Measurements from ENCODE around the gene USP34. TPM values are rescaled to one million over a fixed set of nuclear protein-coding genes. Genes with fewer than 3 reads are reported as not detected.

Gene USP34
- total and polyA plus RNA-seq, 4 donors: 13.4 to 82.7 (median 51.1) TPM

DNA sequence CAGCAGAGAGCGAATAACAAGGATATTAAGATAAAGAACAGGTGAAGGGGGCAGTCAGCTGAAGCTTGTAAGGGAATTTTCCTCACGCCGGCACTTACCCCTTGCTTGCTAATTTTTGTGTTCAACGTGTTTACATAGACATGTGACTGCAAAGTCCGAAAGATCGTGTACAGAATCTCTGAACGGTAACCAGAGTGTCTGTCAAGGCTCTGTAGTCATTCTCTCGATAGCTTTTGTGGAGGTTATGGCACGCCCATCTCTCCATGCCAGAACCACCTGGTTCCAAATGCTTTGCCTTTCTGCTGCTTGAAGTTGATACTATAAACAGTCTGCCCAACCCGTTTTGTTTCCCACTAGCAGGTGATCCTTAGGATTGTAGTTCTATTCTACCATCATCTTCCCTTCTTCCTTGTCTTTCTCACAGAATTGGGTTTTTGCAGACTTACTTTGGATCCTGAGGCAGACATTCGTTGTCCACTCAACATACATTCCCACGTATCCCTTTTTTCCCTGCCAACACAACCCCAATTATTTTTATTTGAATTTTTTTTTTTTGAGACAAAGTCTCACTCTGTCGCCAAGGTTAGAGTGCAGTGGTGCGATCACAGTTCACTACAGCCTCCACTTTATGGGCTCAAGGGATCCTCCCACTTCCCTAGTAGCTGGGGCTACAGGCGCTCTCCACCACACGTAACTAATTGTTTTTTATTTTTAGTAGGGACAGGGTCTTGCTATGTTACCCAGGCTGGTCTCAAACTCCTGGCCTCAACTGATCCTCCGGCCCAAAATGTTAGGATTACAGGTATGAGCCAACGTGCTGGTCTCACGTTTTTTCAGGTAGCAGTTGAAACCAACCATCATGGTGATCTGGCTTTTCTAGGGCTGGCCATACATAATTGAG lies 1.3 kb upstream of the USP34 start:
- DNase-seq (ENCODE audit: low spot score): no peak
- Histone ChIP-seq H3K27me3 (ENCODE audit: control insufficient read depth in 4 of 4, insufficient read depth in 4 of 4, low read length in 3 of 4) (no peaks in the 10 kb centered on the region), H3K4me1 (ENCODE audit: control insufficient read depth in 4 of 4, insufficient read depth in 4 of 4, low read length in 3 of 4) (peaks cover 7 to 18% (median 10%) of the 10 kb centered on the region in 4 donors), H3K27ac (ENCODE audit: low read depth in 1 of 2, low read length in 2 of 2) (peak overlapping the region; percentile 92), H3K4me3 (ENCODE audit: low read depth in 1 of 3, low read length in 3 of 3) (peak overlapping the region; percentile 87 to 100 (median 88)), H3K9ac (ENCODE audit: low read depth in 1 of 2, low read length in 2 of 2) (peak overlapping the region; percentile 82 to 91), H3K36me3 (ENCODE audit: control insufficient read depth in 4 of 4, insufficient read depth in 3 of 4, low read depth in 1 of 4, low read length in 3 of 4) (peaks cover 0 to 5% (median 0%) of the 10 kb centered on the region in 4 donors), H3K9me3 (ENCODE audit: control insufficient read depth in 4 of 4, low read length in 3 of 4) (no peaks in the 10 kb centered on the region)
- TF ChIP-seq HNF4A (conservative IDR thresholded peaks at IDR 0.05): peak; percentile 41 to 44
- TF ChIP-seq RAD21 (IDR thresholded peaks at IDR 0.05): peak in 1 of 2 donors; percentile 10
- TF ChIP-seq EGR1 (IDR thresholded peaks at IDR 0.05; ENCODE audit: low read depth in 2 of 2): no peak
- TF ChIP-seq RXRA (IDR thresholded peaks at IDR 0.05): no peak
- no peak for TF ChIP-seq NR2F2 (IDR thresholded peaks at IDR 0.05)
- peak; percentile 66 for TF ChIP-seq FOXA2 (IDR thresholded peaks at IDR 0.05)
- no peak for TF ChIP-seq JUND (IDR thresholded peaks at IDR 0.05)
- TF ChIP-seq, protein P1, sequence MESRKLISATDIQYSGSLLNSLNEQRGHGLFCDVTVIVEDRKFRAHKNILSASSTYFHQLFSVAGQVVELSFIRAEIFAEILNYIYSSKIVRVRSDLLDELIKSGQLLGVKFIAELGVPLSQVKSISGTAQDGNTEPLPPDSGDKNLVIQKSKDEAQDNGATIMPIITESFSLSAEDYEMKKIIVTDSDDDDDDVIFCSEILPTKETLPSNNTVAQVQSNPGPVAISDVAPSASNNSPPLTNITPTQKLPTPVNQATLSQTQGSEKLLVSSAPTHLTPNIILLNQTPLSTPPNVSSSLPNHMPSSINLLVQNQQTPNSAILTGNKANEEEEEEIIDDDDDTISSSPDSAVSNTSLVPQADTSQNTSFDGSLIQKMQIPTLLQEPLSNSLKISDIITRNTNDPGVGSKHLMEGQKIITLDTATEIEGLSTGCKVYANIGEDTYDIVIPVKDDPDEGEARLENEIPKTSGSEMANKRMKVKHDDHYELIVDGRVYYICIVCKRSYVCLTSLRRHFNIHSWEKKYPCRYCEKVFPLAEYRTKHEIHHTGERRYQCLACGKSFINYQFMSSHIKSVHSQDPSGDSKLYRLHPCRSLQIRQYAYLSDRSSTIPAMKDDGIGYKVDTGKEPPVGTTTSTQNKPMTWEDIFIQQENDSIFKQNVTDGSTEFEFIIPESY (IDR thresholded peaks at IDR 0.05): no peak
- TF ChIP-seq, protein P2, sequence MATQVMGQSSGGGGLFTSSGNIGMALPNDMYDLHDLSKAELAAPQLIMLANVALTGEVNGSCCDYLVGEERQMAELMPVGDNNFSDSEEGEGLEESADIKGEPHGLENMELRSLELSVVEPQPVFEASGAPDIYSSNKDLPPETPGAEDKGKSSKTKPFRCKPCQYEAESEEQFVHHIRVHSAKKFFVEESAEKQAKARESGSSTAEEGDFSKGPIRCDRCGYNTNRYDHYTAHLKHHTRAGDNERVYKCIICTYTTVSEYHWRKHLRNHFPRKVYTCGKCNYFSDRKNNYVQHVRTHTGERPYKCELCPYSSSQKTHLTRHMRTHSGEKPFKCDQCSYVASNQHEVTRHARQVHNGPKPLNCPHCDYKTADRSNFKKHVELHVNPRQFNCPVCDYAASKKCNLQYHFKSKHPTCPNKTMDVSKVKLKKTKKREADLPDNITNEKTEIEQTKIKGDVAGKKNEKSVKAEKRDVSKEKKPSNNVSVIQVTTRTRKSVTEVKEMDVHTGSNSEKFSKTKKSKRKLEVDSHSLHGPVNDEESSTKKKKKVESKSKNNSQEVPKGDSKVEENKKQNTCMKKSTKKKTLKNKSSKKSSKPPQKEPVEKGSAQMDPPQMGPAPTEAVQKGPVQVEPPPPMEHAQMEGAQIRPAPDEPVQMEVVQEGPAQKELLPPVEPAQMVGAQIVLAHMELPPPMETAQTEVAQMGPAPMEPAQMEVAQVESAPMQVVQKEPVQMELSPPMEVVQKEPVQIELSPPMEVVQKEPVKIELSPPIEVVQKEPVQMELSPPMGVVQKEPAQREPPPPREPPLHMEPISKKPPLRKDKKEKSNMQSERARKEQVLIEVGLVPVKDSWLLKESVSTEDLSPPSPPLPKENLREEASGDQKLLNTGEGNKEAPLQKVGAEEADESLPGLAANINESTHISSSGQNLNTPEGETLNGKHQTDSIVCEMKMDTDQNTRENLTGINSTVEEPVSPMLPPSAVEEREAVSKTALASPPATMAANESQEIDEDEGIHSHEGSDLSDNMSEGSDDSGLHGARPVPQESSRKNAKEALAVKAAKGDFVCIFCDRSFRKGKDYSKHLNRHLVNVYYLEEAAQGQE (IDR thresholded peaks at IDR 0.05): no peak
- no peak for TF ChIP-seq TAF1 (conservative IDR thresholded peaks at IDR 0.05)
- no peak for TF ChIP-seq HNF4G (IDR thresholded peaks at IDR 0.05)
- TF ChIP-seq ATF3 (IDR thresholded peaks at IDR 0.05): no peak
- peak; percentile 46 for TF ChIP-seq MAX (IDR thresholded peaks at IDR 0.05)
- no peak for TF ChIP-seq GABPA (IDR thresholded peaks at IDR 0.05 in 1 of 2, conservative IDR thresholded peaks at IDR 0.05 in 1 of 2)
- TF ChIP-seq YY1 (IDR thresholded peaks at IDR 0.05): no peak
- no peak for TF ChIP-seq FOXA1 (IDR thresholded peaks at IDR 0.05)
- no peak for TF ChIP-seq CTCF (IDR thresholded peaks at IDR 0.05; ENCODE audit: low read depth, low read length, missing input control)
- TF ChIP-seq SP1 (IDR thresholded peaks at IDR 0.05): peak; percentile 24
- WGBS: 37% methylated on average over 19 of the region's 19 CpGs

Data from liver (tissue), 9 donors.